GM19372 (cell line): Measurements from ENCODE around the gene TRMT5.

ENCODE experiments used
- ATAC-seq: cut with Tn5 transposase; IDR thresholded peaks from one replicate; pipeline ENCODE4 v1.9.1; 2021; ENCODE audit warnings: mild to moderate bottlenecking, low read depth, moderate library complexity; ENCODE audit not compliant: unreplicated experiment

The TRMT5 gene

GRCh38 chr14:60980811-60981632, at the start of gene TRMT5, which contains the start of gene SLC38A6:
Gene TRMT5, minus strand, starts transcription at chr14:60981079. Its CDS starts 106 bp downstream, at chr14:60980973.
Gene SLC38A6, plus strand, starts transcription at chr14:60981245. Its CDS starts 33 bp downstream, at chr14:60981278.
- peak; percentile 81 for ATAC-seq

DNA sequence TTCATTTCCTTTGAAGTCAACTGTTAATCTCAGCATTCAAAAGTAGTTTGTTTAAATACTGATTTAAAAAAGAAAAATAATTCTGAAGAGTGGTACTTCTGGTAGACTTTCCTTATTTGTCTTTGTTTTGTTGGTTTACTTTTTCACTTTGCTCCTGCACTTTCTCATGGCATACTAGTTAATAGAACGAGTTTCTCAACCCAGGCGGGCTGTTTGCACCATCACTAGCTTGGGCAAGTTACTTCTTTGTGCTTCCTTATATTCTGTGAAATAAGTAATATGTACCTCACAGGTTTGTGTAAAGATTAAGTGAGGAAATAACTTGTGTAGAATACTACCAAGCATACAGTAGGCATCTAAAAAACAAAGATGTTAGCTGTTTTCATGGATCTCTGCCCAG, 45.6 kb upstream of the TRMT5 start:
- no peak for ATAC-seq

GRCh38 chr14:61025251-61026223, 44.7 kb upstream of the TRMT5 start:
- ATAC-seq = no peak

DNA sequence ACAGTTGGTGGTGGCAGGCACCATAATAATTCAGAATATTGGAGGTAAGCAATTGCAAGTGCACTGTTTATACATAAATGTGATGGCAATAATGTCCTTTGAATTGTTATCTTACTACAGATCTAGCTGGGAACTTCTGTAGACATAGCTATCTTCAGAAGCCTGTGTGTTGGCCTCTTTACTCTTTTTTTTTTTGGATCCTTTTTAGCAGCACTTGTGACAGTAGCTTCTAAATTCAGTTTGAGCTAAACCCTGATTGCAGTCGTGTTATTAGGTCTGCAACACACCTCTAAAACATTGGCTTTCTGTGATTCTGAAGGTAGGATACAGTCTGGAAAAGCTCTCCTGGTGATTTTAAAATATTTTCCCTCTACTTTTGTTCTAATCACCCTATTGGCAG, 38.7 kb upstream of the TRMT5 start:
- ATAC-seq = no peak

DNA sequence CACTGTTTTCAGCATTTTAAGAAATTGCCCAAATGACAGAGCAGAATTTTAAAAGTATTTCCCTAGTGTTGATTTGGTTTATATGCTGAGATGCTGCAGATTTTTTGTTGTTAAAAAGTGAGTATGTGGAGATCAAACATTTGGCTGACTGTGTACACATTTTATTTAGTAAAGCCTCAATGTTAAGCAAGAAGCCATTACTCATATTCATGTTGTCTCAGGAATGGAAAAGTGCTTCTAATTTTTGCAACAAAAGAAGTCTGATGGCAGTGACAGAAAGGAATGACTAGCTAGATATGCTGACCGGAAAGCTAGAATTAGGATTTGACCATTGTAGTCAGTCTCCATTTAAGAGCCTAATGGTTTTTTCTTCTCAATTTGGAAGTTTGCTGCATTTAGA, 22.7 kb upstream of the TRMT5 start:
- ATAC-seq = no peak

- ATAC-seq = no peak
Measured at GRCh38 chr14:60999536-60999935, 18.7 kb upstream of the TRMT5 start.

DNA sequence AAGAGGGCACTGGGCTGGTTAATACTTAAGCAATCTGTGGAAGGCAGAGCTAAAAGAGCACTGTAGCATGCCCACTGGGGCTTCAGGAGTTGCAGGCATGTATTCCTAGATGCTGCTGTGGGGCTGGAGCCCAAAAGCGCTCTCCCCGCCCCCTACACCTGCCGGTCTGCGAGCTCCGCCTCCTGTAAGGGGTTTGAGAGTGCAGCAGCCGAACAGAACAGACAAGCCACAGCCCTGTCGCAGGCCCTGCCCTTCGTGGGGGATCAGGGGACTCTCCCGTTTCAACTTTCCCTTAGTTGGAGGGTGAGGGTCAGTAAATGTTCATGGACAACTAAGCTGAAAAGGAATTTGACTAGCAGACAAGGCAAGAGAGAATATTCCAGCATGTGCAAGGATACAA, 17.7 kb upstream of the TRMT5 start:
- ATAC-seq = no peak

DNA sequence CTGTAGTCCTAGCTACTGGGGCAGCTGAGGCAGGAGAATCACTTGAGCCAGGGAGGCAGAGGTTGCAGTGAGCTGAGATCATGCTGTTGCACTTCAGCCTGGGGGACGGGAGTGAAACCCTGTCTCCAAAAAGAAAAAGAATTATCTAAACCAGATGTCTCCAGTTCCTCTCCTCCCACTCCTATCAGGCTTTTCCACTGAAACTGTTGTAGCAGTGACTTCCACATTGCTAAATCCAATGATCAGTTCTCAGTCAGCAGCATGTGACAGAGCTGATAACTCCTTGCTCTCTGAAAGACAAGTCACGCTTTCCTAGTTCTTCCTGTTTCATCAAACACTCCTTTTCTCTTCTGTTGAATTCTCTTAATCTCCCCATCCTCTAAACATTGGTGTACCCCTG, 8.7 kb upstream of the TRMT5 start:
- no peak for ATAC-seq

GRCh38 chr14:60986500-60986899, 5.6 kb upstream of the TRMT5 start:
- no peak for ATAC-seq

DNA sequence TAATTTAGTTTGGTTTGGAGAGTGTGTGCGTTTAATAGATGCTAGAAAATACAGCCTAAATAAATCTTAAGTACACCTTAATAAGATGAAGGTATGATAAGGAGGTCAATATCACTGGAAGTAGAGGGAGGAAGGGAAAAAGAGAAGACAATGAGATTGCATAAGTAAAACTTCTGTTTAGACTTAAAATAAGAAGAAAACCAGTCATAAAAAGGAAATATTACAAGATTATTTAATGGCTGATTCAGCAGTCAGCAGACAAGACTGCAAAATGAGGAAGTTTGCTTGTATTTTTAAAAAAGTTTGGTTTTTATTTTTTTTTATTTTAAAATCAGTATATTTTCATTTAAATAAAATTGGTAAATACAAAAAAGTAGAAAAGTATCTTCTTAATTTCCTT, 3.3 kb upstream of the TRMT5 start:
- ATAC-seq = no peak

DNA sequence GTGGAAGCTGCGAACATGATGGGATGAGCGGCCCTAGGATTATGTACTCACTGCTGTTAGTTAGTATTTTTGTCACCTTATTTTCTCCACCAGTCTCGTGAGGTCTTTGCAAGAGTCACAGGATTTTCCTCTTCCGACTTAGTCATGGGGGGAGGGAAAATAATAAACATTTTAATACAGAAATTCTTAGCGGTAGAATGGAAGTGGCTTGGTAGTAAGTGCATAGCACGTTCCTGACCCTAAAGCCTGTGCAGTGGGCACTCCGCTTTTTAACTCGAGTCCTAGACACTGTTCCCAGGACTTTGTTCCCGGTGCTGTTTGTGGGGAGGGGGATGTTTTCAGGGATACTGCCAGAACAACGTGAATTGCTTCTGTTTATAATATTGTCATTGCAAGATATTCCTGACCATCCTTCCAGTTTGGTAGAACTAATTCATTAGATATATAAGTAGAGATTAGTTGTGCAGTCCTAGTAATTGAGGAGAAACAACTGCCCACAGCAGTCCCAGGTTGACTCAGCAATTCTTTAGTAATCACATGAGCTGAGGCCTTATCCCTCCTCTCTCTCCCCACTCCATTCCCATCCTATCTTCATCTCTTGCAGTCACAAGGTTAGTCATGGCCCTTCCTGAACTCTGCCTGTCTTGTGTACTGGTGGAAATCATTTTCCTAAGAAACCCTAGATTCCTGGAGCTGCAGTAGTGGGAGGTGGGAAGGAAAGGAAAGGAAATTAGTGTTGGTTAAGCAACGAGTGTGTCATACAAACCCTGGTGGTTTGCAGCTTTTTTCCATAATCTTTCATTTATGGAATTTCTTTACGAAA, 965 bp upstream of the TRMT5 start:
- no peak for ATAC-seq

GRCh38 chr14:60977847-60978246, 3.0 kb downstream of the TRMT5 start:
- ATAC-seq = no peak

GRCh38 chr14:60975551-60975950, 5.3 kb downstream of the TRMT5 start:
- ATAC-seq = no peak

GRCh38 chr14:60974090-60974651, 6.7 kb downstream of the TRMT5 start:
- no peak for ATAC-seq

DNA sequence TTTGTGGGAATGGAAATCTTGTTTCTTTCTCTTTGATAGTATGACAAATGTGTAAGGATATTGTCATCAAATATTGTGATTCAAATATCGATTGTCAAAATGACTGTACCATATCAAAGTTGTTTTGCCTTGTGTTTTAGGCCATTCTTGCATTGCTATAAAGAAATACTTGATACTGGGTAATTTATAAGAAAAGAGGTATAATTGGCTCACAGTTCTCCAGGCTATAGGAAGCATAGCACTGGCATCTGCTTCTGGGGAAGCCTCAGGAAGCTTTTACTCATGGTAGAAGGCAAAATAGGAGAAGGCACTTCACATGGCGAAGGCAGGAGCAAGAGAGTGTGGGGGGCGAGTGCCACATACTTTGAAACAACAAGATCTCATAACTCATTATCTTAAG, 7.8 kb downstream of the TRMT5 start:
- no peak for ATAC-seq

- ATAC-seq = no peak
Measured at GRCh38 chr14:60972295-60972694, 8.6 kb downstream of the TRMT5 start.

DNA sequence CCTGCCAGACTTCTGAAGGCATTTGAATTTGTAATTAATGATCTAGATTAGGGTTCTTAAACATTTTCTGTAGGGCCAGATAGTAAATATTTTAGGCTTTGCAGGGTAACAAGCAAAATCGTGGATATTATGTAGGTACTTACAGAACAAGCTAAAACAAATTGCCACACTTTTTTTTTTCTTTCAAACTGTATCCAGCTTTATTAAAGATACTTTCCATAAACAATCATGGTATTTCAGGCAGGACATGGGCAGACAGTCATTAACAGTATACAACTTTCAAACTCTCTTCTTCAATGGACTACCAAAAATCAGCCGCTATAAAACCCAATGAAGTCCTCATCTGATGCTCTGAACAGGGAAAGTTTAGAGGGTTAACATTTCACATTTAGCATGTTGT, 9.6 kb downstream of the TRMT5 start:
- ATAC-seq = no peak

DNA sequence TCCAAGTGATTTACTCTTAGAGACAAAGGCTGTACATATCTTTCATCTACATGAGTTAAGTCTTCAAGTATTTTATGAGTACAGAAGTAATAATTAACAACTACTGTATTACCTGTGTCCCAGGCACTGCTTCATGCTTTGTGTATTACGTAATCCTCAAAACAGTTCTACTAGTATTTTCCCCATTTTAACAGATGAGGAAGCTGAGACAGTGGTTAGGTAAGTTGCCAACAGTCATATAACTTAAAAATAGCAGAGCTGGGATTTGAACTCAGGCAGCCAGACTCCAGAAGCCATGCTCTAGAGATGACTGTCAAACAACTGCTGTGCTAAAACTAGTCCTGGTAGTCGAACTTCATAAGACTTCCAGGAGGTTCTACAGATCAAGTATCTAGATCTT, 10.7 kb downstream of the TRMT5 start:
- no peak for ATAC-seq

DNA sequence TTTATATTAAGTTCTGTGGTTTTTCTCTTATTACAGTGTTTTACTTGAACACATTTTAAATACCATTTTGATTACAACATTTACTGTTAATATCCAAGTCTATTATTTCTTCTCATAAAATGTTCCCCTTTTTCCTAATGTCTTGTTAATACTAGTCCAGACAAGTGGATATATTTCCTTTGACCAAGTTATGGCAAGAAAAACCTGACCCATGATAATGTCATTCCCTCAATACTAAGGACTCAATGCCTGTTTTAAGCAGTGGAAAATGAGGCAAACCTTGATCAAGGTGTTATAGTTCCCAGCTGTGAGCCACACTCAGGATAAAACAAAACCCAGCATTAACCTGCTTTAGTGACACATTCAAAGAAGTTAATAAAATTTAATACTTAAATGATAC, 12.2 kb downstream of the TRMT5 start:
- no peak for ATAC-seq

DNA sequence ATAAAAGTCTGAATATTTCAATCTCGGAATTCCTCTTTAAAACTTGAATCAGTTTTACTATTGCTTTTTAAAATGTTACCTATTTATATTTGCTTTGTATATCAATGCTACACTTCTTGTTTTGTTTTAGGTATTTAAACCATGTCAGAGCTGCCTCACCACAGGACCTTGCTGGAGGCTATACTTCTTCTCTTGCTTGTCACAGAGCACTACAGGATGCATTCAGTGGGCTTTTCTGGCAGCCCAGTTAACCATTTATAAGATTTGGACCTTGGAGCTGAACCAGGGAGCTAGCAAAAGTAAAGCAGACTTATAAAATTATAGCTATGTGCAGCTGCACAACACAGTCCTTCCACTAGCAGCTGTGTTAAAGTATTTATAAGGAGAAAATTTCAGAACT, 12.8 kb downstream of the TRMT5 start:
- no peak for ATAC-seq
